Thymus (tissue), 11 donors: ENCODE data around the gene MTUS2. TPM values are rescaled to one million over a fixed set of nuclear protein-coding genes. Genes with fewer than 3 reads are reported as not detected.

ENCODE experiments used
- DNase-seq, 9 donors: peaks; one replicate each; pipeline ENCODE4 v3.0.0-alpha.2; 2013; ENCODE audit warnings: low spot score in 9 of 9, low read depth in 6 of 9, missing footprints in 1 of 9
- H3K27ac ChIP-seq, 2 donors: one replicate each; pipeline ENCODE4 v1.5.1; 2013; ENCODE audit warnings: control low read depth in 1 of 2, low read depth in 1 of 2, low read length in 1 of 2, mild to moderate bottlenecking in 1 of 2, moderate library complexity in 1 of 2
- H3K27me3 ChIP-seq, 2 donors: one replicate each; pipeline ENCODE4 v1.5.1; 2013; ENCODE audit warnings: low read length in 1 of 2; ENCODE audit not compliant: control insufficient read depth in 2 of 2, insufficient read depth in 1 of 2
- H3K36me3 ChIP-seq, 2 donors: one replicate each; pipeline ENCODE4 v1.5.1; 2013; ENCODE audit warnings: low read length in 1 of 2, mild to moderate bottlenecking in 1 of 2, moderate library complexity in 1 of 2; ENCODE audit not compliant: control insufficient read depth in 2 of 2, insufficient read depth in 2 of 2
- H3K4me1 ChIP-seq, 2 donors: one replicate each; pipeline ENCODE4 v1.5.1; 2013; ENCODE audit warnings: low read length in 2 of 2; ENCODE audit not compliant: control insufficient read depth in 2 of 2, insufficient read depth in 2 of 2
- H3K4me3 ChIP-seq, 2 donors: one replicate each; pipeline ENCODE4 v1.5.1; 2013; ENCODE audit warnings: low read length in 2 of 2, control low read depth in 1 of 2, mild to moderate bottlenecking in 1 of 2
- H3K9me3 ChIP-seq, 2 donors: one replicate each; pipeline ENCODE4 v1.5.1; 2013; ENCODE audit warnings: low read length in 1 of 2, mild to moderate bottlenecking in 1 of 2; ENCODE audit not compliant: control insufficient read depth in 2 of 2, insufficient read depth in 1 of 2
- WGBS: extraction: QIAGEN DNeasy Blood & Tissue Kit; methylation state at CpG from one replicate; pipeline ENCODE4 v1.1.7; 2013; 5-methylcytosine and 5-hydroxymethylcytosine counted together
- polyA plus RNA-seq: library from polyadenylated mRNA; stranded (reverse); fragments of 200-250 nt; gene quantifications from one replicate; pipeline ENCODE4 v1.2.3, GENCODE V29; 2013
- total RNA-seq: library from RNA; stranded (reverse); fragments of 120-200 nt; gene quantifications from one replicate; pipeline ENCODE4 v1.2.4, GENCODE V29; 2013
- donor health status: healthy.

MTUS2 gene
- total and polyA plus RNA-seq, 2 donors = 0.09 to 0.18 TPM

GRCh38 chr13:29050719-29051118 is 230.6 kb downstream of the MTUS2 start:
- Histone ChIP-seq H3K4me1 (no peaks in the 10 kb centered on the region), H3K36me3 (no peaks in the 10 kb centered on the region), H3K27me3 (no peaks in the 10 kb centered on the region), H3K4me3 (no peak overlapping the region), H3K27ac (no peak overlapping the region), H3K9me3 (no peaks in the 10 kb centered on the region)
- WGBS = 76% methylated on average over 4 of the region's 4 CpGs
- no peak for DNase-seq

- Histone ChIP-seq H3K9me3 (peaks cover 0 to 5% of the 10 kb centered on the region in 2 donors), H3K4me3 (no peak overlapping the region), H3K4me1 (no peaks in the 10 kb centered on the region), H3K27me3 (no peaks in the 10 kb centered on the region), H3K27ac (no peak overlapping the region), H3K36me3 (no peaks in the 10 kb centered on the region)
- no peak for DNase-seq
- 89% methylated on average over 2 of the region's 2 CpGs for WGBS
These were observed 239.7 kb downstream of the MTUS2 start for GRCh38 chr13:29059800-29060199.

- Histone ChIP-seq H3K4me1 (no peaks in the 10 kb centered on the region), H3K36me3 (no peaks in the 10 kb centered on the region), H3K4me3 (no peak overlapping the region), H3K9me3 (no peaks in the 10 kb centered on the region), H3K27me3 (no peaks in the 10 kb centered on the region), H3K27ac (no peak overlapping the region)
- WGBS = 88% methylated on average over 3 of the region's 3 CpGs
- DNase-seq = no peak
These were observed 245.0 kb downstream of the MTUS2 start for GRCh38 chr13:29065142-29065541.

DNA sequence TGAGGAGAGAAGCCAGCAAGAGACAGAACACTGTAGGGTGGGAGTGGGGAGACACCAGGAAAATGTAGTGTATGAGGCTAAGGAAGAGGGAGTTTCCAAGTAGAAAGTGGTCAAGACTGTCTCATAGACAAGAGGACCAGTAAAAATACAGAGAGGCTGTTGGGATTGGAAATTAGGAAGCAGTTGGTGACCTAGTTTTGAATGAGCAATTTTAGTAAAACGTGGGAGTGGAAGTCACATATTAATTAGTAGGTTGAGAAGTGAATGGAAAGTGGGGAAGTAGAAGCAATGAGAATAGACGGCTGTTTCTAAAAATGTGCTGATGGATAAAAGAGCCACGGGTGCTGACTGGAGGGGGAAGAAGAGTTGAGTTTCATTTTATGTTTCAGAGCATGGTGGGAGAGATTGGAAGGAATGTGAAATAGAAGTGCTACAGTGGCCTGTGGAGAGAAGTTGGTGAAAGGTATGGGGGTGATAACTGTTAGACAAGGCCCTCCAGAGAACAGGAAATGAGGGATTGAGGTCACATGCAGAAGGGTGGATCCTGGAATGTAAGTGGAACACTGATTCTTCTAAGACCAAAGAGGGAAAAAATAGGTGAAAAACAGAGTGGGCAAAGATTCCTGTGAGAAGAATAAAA is 247.3 kb downstream of the MTUS2 start:
- no peak for DNase-seq
- WGBS = 70% methylated on average over 3 of the region's 3 CpGs
- Histone ChIP-seq H3K27ac (no peak overlapping the region), H3K9me3 (no peaks in the 10 kb centered on the region), H3K4me1 (no peaks in the 10 kb centered on the region), H3K27me3 (no peaks in the 10 kb centered on the region), H3K4me3 (no peak overlapping the region), H3K36me3 (no peaks in the 10 kb centered on the region)

DNA sequence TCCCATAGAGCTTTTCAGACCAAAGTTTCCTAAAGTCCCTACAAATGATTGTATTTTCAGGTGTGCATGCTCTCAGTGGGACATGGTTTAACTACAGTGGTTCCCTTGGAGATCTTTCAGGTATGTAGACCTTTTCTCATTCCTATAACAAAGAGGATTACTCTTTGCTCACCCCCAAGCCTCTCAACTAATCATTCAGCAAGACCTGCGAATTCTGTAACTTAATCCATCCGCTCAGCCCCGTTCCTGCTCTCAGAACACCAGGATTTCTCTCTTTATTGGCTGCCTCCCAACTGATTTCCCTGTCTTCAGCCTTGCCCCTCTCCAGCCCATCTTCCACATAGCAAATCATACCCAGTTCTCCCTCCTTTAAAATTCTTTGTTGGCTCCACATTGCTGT is 253.6 kb downstream of the MTUS2 start:
- no peaks in the 10 kb centered on the region for H3K36me3 ChIP-seq
- no peak for DNase-seq
- WGBS = 63% methylated on average over 3 of the region's 3 CpGs

GRCh38 chr13:29077051-29077813 is 257.1 kb downstream of the MTUS2 start:
- no peak for DNase-seq
- Histone ChIP-seq H3K36me3 (no peaks in the 10 kb centered on the region), H3K27ac (no peak overlapping the region), H3K9me3 (no peaks in the 10 kb centered on the region), H3K4me1 (no peaks in the 10 kb centered on the region), H3K27me3 (no peaks in the 10 kb centered on the region), H3K4me3 (no peak overlapping the region)
- WGBS = 75% methylated on average over 3 of the region's 3 CpGs

More for the DNA sequence above, 253.6 kb downstream of the MTUS2 start:
- Histone ChIP-seq H3K27me3 (no peaks in the 10 kb centered on the region), H3K4me3 (no peak overlapping the region), H3K27ac (no peak overlapping the region), H3K4me1 (no peaks in the 10 kb centered on the region), H3K9me3 (no peaks in the 10 kb centered on the region)

DNA sequence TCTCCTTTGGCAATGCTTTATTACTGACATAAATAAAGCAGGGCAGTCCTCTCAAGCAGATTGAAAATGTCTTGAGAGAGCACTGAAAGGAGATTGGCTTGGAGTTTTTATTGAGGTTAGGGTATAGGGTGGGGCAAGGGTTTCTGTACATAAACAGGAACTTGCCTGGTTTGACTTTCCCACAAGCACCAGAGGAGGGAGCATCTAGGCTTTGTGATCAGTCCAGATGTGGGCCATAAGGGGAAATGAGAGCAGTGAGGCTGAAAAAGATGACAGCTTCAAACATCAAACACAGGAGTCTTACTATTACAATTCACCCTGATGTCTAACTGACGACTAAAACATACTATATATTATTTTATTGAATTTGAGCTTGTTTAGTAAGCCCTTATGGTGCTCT is 260.9 kb downstream of the MTUS2 start:
- Histone ChIP-seq H3K4me3 (no peak overlapping the region), H3K27me3 (no peaks in the 10 kb centered on the region), H3K36me3 (no peaks in the 10 kb centered on the region), H3K27ac (no peak overlapping the region), H3K4me1 (no peaks in the 10 kb centered on the region), H3K9me3 (no peaks in the 10 kb centered on the region)
- peak in 6 of 9 donors; percentile 5 to 72 (median 18) for DNase-seq
- 38% methylated on average over 1 of the region's 1 CpG for WGBS

DNA sequence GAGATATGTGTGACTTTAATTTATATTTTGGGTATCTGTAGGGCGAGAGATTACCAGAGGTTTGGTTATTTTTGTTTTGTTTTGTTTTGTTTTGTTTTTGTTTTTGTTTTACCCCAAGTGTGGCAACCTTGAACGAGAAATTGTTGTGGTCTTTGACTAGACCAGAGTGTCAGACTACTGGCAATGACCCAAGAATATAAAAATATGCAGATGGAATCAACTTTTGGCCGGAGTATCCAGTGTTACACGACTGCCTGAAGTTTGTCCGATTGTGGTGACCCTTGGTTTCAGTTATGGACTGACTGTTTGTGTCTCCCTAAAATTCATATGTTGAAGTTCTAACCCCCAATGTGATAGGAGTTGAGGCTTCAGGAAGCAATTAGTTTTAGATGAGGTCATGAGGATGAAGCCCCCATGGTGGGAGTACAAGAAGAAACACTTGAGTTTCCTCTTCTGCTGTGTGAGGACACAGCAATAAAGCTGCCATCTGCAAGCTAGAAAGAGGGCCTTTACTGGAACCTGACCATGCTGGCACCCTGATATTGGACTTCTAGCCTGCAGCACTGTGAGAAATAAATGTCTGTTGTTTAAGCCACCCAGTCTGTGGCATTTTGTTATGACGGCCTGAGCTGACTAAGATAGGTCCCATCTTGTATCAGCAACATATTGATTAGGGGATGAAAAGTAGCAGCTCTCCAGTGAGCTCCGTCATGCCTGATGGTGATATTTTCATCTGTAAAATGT is 261.7 kb downstream of the MTUS2 start:
- H3K27ac ChIP-seq = no peak overlapping the region
- H3K9me3 ChIP-seq = no peaks in the 10 kb centered on the region
- H3K36me3 ChIP-seq = no peaks in the 10 kb centered on the region
- DNase-seq = no peak
- no peaks in the 10 kb centered on the region for H3K27me3 ChIP-seq
- no peaks in the 10 kb centered on the region for H3K4me1 ChIP-seq
- 93% methylated on average over 7 of the region's 7 CpGs for WGBS
- H3K4me3 ChIP-seq = no peak overlapping the region

DNA sequence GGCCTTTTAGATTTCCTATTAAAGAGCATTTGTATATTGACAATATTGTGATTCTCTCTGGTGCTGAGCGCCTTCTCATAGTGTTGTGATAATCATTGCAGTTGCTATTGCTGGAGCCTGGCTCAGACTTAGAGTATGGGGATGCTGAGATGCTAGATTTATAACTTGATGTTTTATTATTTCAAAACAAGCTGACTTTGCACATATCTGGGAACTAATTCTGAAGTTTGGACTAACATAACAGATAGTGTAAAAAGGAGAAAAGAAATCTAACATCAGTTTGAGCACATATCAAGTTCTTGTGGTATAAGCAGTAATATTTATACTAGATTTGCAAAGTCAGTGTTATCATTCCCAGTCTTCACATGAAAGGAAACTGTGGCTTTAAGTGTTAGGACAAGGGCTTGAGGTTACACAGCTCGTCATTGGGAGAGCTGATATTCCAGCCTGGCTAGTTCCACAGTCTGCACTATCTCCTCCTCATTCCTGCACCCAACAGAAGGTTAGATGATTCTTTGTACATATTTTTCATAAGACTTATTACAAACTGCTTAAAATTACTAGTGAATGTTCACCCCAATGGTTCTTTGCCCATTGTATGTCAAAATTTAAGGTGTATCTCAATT is 279.8 kb downstream of the MTUS2 start:
- no peak overlapping the region for H3K4me3 ChIP-seq
- no peaks in the 10 kb centered on the region for H3K9me3 ChIP-seq
- no peak for DNase-seq
- 68% methylated on average over 2 of the region's 2 CpGs for WGBS
- H3K4me1 ChIP-seq = no peaks in the 10 kb centered on the region
- H3K36me3 ChIP-seq = no peaks in the 10 kb centered on the region
- no peaks in the 10 kb centered on the region for H3K27me3 ChIP-seq
- H3K27ac ChIP-seq = no peak overlapping the region
